Stimulated activated CD4-positive, alpha-beta T cell treated with anti-CD3 and anti-CD28 coated beads, Interleukin-1b, Interleukin-23, amount 100 ng/mL, for 24 hours (primary cell): ENCODE results near the gene SLC41A3.

Experiments used
- DNase-seq, 4 experiments: peaks; one replicate each; pipeline ENCODE4 v3.0.0-alpha.2; 2020; ENCODE audit warnings: low read depth in 4 of 4, low spot score in 1 of 4

SLC41A3 gene

GRCh38 chr3:126031981-126032471, 51.9 kb downstream of the SLC41A3 start:
- no peak for DNase-seq

- no peak for DNase-seq
Observed at GRCh38 chr3:126030455-126030854, 53.5 kb downstream of the SLC41A3 start.

- no peak for DNase-seq
Observed at GRCh38 chr3:126029241-126029640, 54.7 kb downstream of the SLC41A3 start.

GRCh38 chr3:126028096-126028495, 55.8 kb downstream of the SLC41A3 start:
- DNase-seq = no peak

GRCh38 chr3:126026761-126027160, 57.2 kb downstream of the SLC41A3 start:
- DNase-seq = no peak

- DNase-seq = no peak
Observed at GRCh38 chr3:126026277-126026751, 57.6 kb downstream of the SLC41A3 start.

- no peak for DNase-seq
Observed at GRCh38 chr3:126025862-126026261, 58.1 kb downstream of the SLC41A3 start.

GRCh38 chr3:126025116-126025729, 58.7 kb downstream of the SLC41A3 start:
- DNase-seq = no peak

- no peak for DNase-seq
Observed at GRCh38 chr3:126024049-126024854, 59.7 kb downstream of the SLC41A3 start.

GRCh38 chr3:126023390-126023789, 60.5 kb downstream of the SLC41A3 start:
- DNase-seq = no peak

- no peak for DNase-seq
Observed at GRCh38 chr3:126022741-126023359, 61.1 kb downstream of the SLC41A3 start.

- DNase-seq = no peak
Observed at GRCh38 chr3:126021702-126022101, 62.2 kb downstream of the SLC41A3 start.

- DNase-seq = no peak
Observed at GRCh38 chr3:126021224-126021623, 62.7 kb downstream of the SLC41A3 start.

GRCh38 chr3:126019683-126020082, 64.2 kb downstream of the SLC41A3 start:
- DNase-seq = no peak

- no peak for DNase-seq
Observed at GRCh38 chr3:126018995-126019394, 64.9 kb downstream of the SLC41A3 start.

GRCh38 chr3:126018545-126018944, 65.4 kb downstream of the SLC41A3 start:
- DNase-seq = no peak

GRCh38 chr3:126017362-126017761, 66.6 kb downstream of the SLC41A3 start:
- DNase-seq = no peak

- DNase-seq = no peak
Observed at GRCh38 chr3:126016616-126017015, 67.3 kb downstream of the SLC41A3 start.

- DNase-seq = no peak
Observed at GRCh38 chr3:126015075-126015474, 68.8 kb downstream of the SLC41A3 start.

GRCh38 chr3:126014252-126014651, 69.7 kb downstream of the SLC41A3 start:
- no peak for DNase-seq

- no peak for DNase-seq
Observed at GRCh38 chr3:126013751-126014156, 70.2 kb downstream of the SLC41A3 start.

GRCh38 chr3:126009181-126009580, 74.7 kb downstream of the SLC41A3 start:
- DNase-seq = no peak
